ENCODE measurements around the gene SMG9.
"Not testable (repeated sequence)": the region's sequence is repeated elsewhere in the genome, so short reads cannot be mapped to it uniquely, and the experiment has no call there.

Gene SMG9

GRCh38 chr19:43687660-43687997, 67.1 kb downstream of the SMG9 start:
- no peak for FAIRE-seq

GRCh38 chr19:43684326-43684725, 70.4 kb downstream of the SMG9 start:
- FAIRE-seq: no peak

- FAIRE-seq: no peak
These were observed 70.9 kb downstream of the SMG9 start for GRCh38 chr19:43683905-43684304.

GRCh38 chr19:43682824-43683661, 71.7 kb downstream of the SMG9 start:
- no peak for FAIRE-seq

- FAIRE-seq: not testable (repeated sequence)
These were observed 72.5 kb downstream of the SMG9 start for GRCh38 chr19:43682269-43682668.

GRCh38 chr19:43681821-43682220, 72.9 kb downstream of the SMG9 start:
- no peak for FAIRE-seq

- FAIRE-seq: no peak
These were observed 76.1 kb downstream of the SMG9 start for GRCh38 chr19:43678512-43679261.

Data from A204.1 (cell line).